GM23338 (cell line): ENCODE measurements around the gene RAB25. TPM values are rescaled to one million over a fixed set of nuclear protein-coding genes. Genes with fewer than 3 reads are reported as not detected.
A peak's percentile ranks its signal among the peaks of the same experiment; 100 is the strongest.

Source experiments
- ATAC-seq: fragments of 200-7000 bp; cut with Tn5 transposase; 3 replicates; pipeline ENCODE4 v1.9.1; 2020
- DNase-seq: peaks from one replicate; pipeline ENCODE4 v3.0.0-alpha.2; 2015; ENCODE audit warnings: low spot score
- H2AFZ ChIP-seq: fragments of 200-600 bp; sonication (generic); 2 replicates; pipeline ENCODE4 v1.8.0; 2016; ENCODE audit warnings: antibody characterized with exemption, mild to moderate bottlenecking, moderate library complexity
- H3F3A ChIP-seq: fragments of 200-600 bp; sonication (generic); replicated peaks from 2 replicates; pipeline ENCODE4 v1.8.0; 2017; ENCODE audit warnings: antibody characterized with exemption, mixed run types, low read depth
- H3K27ac ChIP-seq: fragments of 200-600 bp; sonication (generic); 2 replicates; pipeline ENCODE4 v1.6.1; 2016; ENCODE audit warnings: low read depth
- H3K27me3 ChIP-seq: fragments of 200-600 bp; sonication (generic); 2 replicates; pipeline ENCODE4 v1.8.0; 2016; ENCODE audit warnings: mild to moderate bottlenecking, mixed run types, moderate library complexity; ENCODE audit not compliant: insufficient read depth
- H3K36me3 ChIP-seq: fragments of 200-600 bp; sonication (generic); 2 replicates; pipeline ENCODE4 v1.8.0; 2016; ENCODE audit warnings: mild to moderate bottlenecking; ENCODE audit not compliant: insufficient read depth
- H3K4me1 ChIP-seq: fragments of 200-600 bp; sonication (generic); 2 replicates; pipeline ENCODE4 v1.8.0; 2016; ENCODE audit warnings: mild to moderate bottlenecking, moderate library complexity; ENCODE audit not compliant: insufficient read depth
- H3K4me2 ChIP-seq: fragments of 200-600 bp; sonication (generic); 2 replicates; pipeline ENCODE4 v1.7.1; 2017; ENCODE audit warnings: mixed run types
- H3K4me3 ChIP-seq: fragments of 200-600 bp; sonication (generic); 2 replicates; pipeline ENCODE4 v1.6.1; 2016; ENCODE audit warnings: mixed run types
- H3K79me2 ChIP-seq: fragments of 200-600 bp; sonication (generic); replicated peaks from 2 replicates; pipeline ENCODE4 v1.8.0; 2017; ENCODE audit warnings: mild to moderate bottlenecking; ENCODE audit not compliant: insufficient read depth
- H3K9me2 ChIP-seq: fragments of 200-600 bp; sonication (generic); 2 replicates; pipeline ENCODE4 v1.8.0; 2017; ENCODE audit not compliant: insufficient read depth
- H4K20me1 ChIP-seq: fragments of 200-600 bp; sonication (generic); replicated peaks from 2 replicates; pipeline ENCODE4 v1.8.0; 2017; ENCODE audit warnings: mild to moderate bottlenecking; ENCODE audit not compliant: insufficient read depth
- H3K27ac Mint-ChIP-seq: 2 replicates; pipeline ENCODE4 v1.8.0; 2020; ENCODE audit warnings: inconsistent platforms, mild to moderate bottlenecking, moderate library complexity, mixed read lengths
- H3K27me3 Mint-ChIP-seq: 3 replicates; pipeline ENCODE4 v1.8.0; 2022; ENCODE audit warnings: low read depth, mild to moderate bottlenecking, moderate library complexity, mixed read lengths, inconsistent platforms; ENCODE audit not compliant: insufficient read depth, poor library complexity
- H3K36me3 Mint-ChIP-seq: 3 replicates; pipeline ENCODE4 v1.8.0; 2021; ENCODE audit warnings: low read depth, mild to moderate bottlenecking, inconsistent platforms, moderate library complexity, mixed read lengths
- H3K4me1 Mint-ChIP-seq: 3 replicates; pipeline ENCODE4 v1.8.0; 2020; ENCODE audit warnings: mild to moderate bottlenecking, inconsistent platforms, mixed read lengths
- H3K4me3 Mint-ChIP-seq: 3 replicates; pipeline ENCODE4 v1.8.0; 2021; ENCODE audit warnings: moderate library complexity, mild to moderate bottlenecking, inconsistent platforms, mixed read lengths
- H3K9me3 Mint-ChIP-seq: 3 replicates; pipeline ENCODE4 v1.8.0; 2020; ENCODE audit warnings: moderate library complexity, mild to moderate bottlenecking, inconsistent platforms, mixed read lengths
- CREB1 ChIP-seq: fragments of 250-450 bp; sonication (Bioruptor Pico); IDR thresholded peaks from 2 replicates; pipeline ENCODE4 v1.5.0; 2020; ENCODE audit warnings: low read depth, mild to moderate bottlenecking, moderate library complexity
- EZH2 ChIP-seq: fragments of 200-600 bp; sonication (generic); IDR thresholded peaks from one replicate; pipeline ENCODE4 v1.8.0; 2017; ENCODE audit warnings: antibody characterized with exemption, mild to moderate bottlenecking, low read depth; ENCODE audit not compliant: unreplicated experiment
- EZH2phosphoT487 ChIP-seq: fragments of 200-600 bp; sonication (generic); IDR thresholded peaks from one replicate; pipeline ENCODE4 v1.8.1; 2018; ENCODE audit warnings: antibody characterized with exemption; ENCODE audit not compliant: unreplicated experiment
- JUNB ChIP-seq: IDR thresholded peaks from one replicate; pipeline ENCODE4 v1.6.1; 2016; ENCODE audit warnings: antibody characterized with exemption; ENCODE audit not compliant: unreplicated experiment
- NANOG ChIP-seq: IDR thresholded peaks from 2 replicates; pipeline ENCODE4 v1.6.1; 2016; ENCODE audit warnings: antibody characterized with exemption, borderline replicate concordance
- POLR2AphosphoS5 ChIP-seq: IDR thresholded peaks from 2 replicates; pipeline ENCODE4 v1.6.1; 2016; ENCODE audit warnings: antibody characterized with exemption, low read depth
- STAT1 ChIP-seq: IDR thresholded peaks from one replicate; pipeline ENCODE4 v1.6.1; 2016; ENCODE audit warnings: antibody characterized with exemption; ENCODE audit not compliant: unreplicated experiment
- ZNF114 ChIP-seq: fragments of 250-450 bp; sonication (Bioruptor Pico); IDR thresholded peaks from 2 replicates; pipeline ENCODE4 v1.5.0; 2020; ENCODE audit warnings: mild to moderate bottlenecking, moderate library complexity
- ZNF331 ChIP-seq: fragments of 250-450 bp; sonication (Bioruptor Pico); IDR thresholded peaks from 2 replicates; pipeline ENCODE4 v1.5.0; 2020; ENCODE audit warnings: low read depth, mild to moderate bottlenecking, moderate library complexity
- polyA plus RNA-seq: library from polyadenylated mRNA; unstranded; fragments of >200 nt; fragmentation: Nextera tagmentation; extraction: Ambion mirVana; gene quantifications from 2 replicates; pipeline ENCODE4 v1.2.1, GENCODE V29; 2016
- total RNA-seq: library from RNA; depleted of rRNA; stranded (reverse); fragments of >200 nt; shearing (Covaris generic); gene quantifications from 2 replicates; pipeline ENCODE4 v1.2.3, GENCODE V29; 2014
- TF ChIP-seq, protein P1 (sequence below): IDR thresholded peaks from one replicate; pipeline ENCODE4 v1.6.1; 2018; ENCODE audit warnings: antibody characterized with exemption; ENCODE audit not compliant: unreplicated experiment
- TF ChIP-seq, protein P2 (sequence below): IDR thresholded peaks from 2 replicates; pipeline ENCODE4 v1.6.1; 2016; ENCODE audit warnings: antibody characterized with exemption
- TF ChIP-seq, protein P3 (sequence below): fragments of 250-450 bp; sonication (Bioruptor Pico); IDR thresholded peaks from 2 replicates; pipeline ENCODE4 v1.5.0; 2020; ENCODE audit warnings: mild to moderate bottlenecking, moderate library complexity
- TF ChIP-seq, protein P4 (sequence below), 2 experiments: fragments of 200-600 bp in 1 of 2; sonication (generic) in 1 of 2; conservative IDR thresholded peaks; 2 replicates each; pipeline versions ENCODE4 v1.5.1 to v1.6.1; 2016 to 2017; ENCODE audit warnings: antibody characterized with exemption in 2 of 2, low read depth in 2 of 2, mild to moderate bottlenecking in 2 of 2, moderate library complexity in 1 of 2

The RAB25 gene
- total and polyA plus RNA-seq, 2 experiments from 2014 or later = 30.0 to 42.7 TPM

DNA sequence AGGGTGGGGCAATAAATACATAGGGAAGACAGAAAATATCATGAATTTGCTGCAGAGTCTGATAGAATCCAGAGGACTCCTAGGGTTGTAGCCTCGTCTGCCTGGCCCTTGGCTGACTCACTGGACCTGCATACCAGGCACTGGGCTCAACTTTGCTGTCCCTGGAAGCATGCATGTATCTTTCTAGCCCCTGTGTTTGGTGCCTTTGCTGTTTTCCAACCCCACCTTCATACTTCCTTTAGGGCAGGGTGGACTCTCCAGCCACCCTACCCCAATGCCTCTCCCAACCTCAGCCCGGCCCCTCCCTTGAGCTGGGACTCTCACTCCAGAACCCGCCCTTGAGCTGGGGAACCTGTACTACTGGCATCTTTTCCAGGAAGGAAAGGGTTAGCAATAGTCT lies 1.2 kb downstream of the RAB25 start:
- peaks cover 14% of the 10 kb centered on the region for H3K27me3 Mint-ChIP-seq
- no peak for ATAC-seq
- H3F3A ChIP-seq = peaks cover 28% of the 10 kb centered on the region; the same call in 1 of the 2 replicates
- no peak overlapping the region for H3K27ac Mint-ChIP-seq
- no peaks in the 10 kb centered on the region for H3K9me3 Mint-ChIP-seq
- H3K36me3 Mint-ChIP-seq = peaks cover 22% of the 10 kb centered on the region
- no peak for DNase-seq
- peak overlapping the region; percentile 85 for H3K4me2 ChIP-seq
- peaks cover 7% of the 10 kb centered on the region; the same call in 1 of the 2 replicates for H3K27me3 ChIP-seq
- H3K27ac ChIP-seq = no peak overlapping the region
- TF ChIP-seq, protein P1, sequence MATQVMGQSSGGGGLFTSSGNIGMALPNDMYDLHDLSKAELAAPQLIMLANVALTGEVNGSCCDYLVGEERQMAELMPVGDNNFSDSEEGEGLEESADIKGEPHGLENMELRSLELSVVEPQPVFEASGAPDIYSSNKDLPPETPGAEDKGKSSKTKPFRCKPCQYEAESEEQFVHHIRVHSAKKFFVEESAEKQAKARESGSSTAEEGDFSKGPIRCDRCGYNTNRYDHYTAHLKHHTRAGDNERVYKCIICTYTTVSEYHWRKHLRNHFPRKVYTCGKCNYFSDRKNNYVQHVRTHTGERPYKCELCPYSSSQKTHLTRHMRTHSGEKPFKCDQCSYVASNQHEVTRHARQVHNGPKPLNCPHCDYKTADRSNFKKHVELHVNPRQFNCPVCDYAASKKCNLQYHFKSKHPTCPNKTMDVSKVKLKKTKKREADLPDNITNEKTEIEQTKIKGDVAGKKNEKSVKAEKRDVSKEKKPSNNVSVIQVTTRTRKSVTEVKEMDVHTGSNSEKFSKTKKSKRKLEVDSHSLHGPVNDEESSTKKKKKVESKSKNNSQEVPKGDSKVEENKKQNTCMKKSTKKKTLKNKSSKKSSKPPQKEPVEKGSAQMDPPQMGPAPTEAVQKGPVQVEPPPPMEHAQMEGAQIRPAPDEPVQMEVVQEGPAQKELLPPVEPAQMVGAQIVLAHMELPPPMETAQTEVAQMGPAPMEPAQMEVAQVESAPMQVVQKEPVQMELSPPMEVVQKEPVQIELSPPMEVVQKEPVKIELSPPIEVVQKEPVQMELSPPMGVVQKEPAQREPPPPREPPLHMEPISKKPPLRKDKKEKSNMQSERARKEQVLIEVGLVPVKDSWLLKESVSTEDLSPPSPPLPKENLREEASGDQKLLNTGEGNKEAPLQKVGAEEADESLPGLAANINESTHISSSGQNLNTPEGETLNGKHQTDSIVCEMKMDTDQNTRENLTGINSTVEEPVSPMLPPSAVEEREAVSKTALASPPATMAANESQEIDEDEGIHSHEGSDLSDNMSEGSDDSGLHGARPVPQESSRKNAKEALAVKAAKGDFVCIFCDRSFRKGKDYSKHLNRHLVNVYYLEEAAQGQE = no peak
- TF ChIP-seq ZNF114 (CRISPR knock-in tag) = no peak
- no peak for TF ChIP-seq POLR2AphosphoS5
- TF ChIP-seq JUNB = no peak
- no peak for TF ChIP-seq STAT1
- TF ChIP-seq NANOG = no peak
- TF ChIP-seq, protein P2, sequence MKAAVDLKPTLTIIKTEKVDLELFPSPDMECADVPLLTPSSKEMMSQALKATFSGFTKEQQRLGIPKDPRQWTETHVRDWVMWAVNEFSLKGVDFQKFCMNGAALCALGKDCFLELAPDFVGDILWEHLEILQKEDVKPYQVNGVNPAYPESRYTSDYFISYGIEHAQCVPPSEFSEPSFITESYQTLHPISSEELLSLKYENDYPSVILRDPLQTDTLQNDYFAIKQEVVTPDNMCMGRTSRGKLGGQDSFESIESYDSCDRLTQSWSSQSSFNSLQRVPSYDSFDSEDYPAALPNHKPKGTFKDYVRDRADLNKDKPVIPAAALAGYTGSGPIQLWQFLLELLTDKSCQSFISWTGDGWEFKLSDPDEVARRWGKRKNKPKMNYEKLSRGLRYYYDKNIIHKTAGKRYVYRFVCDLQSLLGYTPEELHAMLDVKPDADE = no peak
- no peak for TF ChIP-seq CREB1 (CRISPR knock-in tag)
- TF ChIP-seq EZH2 = no peak
- TF ChIP-seq, protein P3, sequence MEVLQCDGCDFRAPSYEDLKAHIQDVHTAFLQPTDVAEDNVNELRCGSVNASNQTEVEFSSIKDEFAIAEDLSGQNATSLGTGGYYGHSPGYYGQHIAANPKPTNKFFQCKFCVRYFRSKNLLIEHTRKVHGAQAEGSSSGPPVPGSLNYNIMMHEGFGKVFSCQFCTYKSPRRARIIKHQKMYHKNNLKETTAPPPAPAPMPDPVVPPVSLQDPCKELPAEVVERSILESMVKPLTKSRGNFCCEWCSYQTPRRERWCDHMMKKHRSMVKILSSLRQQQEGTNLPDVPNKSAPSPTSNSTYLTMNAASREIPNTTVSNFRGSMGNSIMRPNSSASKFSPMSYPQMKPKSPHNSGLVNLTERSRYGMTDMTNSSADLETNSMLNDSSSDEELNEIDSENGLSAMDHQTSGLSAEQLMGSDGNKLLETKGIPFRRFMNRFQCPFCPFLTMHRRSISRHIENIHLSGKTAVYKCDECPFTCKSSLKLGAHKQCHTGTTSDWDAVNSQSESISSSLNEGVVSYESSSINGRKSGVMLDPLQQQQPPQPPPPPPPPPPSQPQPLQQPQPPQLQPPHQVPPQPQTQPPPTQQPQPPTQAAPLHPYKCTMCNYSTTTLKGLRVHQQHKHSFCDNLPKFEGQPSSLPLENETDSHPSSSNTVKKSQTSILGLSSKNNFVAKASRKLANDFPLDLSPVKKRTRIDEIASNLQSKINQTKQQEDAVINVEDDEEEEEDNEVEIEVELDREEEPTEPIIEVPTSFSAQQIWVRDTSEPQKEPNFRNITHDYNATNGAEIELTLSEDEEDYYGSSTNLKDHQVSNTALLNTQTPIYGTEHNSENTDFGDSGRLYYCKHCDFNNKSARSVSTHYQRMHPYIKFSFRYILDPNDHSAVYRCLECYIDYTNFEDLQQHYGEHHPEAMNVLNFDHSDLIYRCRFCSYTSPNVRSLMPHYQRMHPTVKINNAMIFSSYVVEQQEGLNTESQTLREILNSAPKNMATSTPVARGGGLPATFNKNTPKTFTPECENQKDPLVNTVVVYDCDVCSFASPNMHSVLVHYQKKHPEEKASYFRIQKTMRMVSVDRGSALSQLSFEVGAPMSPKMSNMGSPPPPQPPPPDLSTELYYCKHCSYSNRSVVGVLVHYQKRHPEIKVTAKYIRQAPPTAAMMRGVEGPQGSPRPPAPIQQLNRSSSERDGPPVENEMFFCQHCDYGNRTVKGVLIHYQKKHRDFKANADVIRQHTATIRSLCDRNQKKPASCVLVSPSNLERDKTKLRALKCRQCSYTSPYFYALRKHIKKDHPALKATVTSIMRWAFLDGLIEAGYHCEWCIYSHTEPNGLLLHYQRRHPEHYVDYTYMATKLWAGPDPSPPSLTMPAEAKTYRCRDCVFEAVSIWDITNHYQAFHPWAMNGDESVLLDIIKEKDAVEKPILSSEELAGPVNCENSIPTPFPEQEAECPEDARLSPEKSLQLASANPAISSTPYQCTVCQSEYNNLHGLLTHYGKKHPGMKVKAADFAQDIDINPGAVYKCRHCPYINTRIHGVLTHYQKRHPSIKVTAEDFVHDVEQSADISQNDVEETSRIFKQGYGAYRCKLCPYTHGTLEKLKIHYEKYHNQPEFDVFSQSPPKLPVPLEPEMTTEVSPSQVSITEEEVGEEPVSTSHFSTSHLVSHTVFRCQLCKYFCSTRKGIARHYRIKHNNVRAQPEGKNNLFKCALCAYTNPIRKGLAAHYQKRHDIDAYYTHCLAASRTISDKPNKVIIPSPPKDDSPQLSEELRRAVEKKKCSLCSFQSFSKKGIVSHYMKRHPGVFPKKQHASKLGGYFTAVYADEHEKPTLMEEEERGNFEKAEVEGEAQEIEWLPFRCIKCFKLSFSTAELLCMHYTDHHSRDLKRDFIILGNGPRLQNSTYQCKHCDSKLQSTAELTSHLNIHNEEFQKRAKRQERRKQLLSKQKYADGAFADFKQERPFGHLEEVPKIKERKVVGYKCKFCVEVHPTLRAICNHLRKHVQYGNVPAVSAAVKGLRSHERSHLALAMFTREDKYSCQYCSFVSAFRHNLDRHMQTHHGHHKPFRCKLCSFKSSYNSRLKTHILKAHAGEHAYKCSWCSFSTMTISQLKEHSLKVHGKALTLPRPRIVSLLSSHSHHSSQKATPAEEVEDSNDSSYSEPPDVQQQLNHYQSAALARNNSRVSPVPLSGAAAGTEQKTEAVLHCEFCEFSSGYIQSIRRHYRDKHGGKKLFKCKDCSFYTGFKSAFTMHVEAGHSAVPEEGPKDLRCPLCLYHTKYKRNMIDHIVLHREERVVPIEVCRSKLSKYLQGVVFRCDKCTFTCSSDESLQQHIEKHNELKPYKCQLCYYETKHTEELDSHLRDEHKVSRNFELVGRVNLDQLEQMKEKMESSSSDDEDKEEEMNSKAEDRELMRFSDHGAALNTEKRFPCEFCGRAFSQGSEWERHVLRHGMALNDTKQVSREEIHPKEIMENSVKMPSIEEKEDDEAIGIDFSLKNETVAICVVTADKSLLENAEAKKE (CRISPR knock-in tag) = no peak
- TF ChIP-seq, protein P4, sequence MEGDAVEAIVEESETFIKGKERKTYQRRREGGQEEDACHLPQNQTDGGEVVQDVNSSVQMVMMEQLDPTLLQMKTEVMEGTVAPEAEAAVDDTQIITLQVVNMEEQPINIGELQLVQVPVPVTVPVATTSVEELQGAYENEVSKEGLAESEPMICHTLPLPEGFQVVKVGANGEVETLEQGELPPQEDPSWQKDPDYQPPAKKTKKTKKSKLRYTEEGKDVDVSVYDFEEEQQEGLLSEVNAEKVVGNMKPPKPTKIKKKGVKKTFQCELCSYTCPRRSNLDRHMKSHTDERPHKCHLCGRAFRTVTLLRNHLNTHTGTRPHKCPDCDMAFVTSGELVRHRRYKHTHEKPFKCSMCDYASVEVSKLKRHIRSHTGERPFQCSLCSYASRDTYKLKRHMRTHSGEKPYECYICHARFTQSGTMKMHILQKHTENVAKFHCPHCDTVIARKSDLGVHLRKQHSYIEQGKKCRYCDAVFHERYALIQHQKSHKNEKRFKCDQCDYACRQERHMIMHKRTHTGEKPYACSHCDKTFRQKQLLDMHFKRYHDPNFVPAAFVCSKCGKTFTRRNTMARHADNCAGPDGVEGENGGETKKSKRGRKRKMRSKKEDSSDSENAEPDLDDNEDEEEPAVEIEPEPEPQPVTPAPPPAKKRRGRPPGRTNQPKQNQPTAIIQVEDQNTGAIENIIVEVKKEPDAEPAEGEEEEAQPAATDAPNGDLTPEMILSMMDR (conservative IDR thresholded peaks at IDR 0.05; ENCODE audit: low read depth in 2 of 2) = no peak
- no peak for TF ChIP-seq ZNF331 (CRISPR knock-in tag)
- no peak for TF ChIP-seq EZH2phosphoT487
- peaks cover 46% of the 10 kb centered on the region for H3K4me1 Mint-ChIP-seq
- 0 out of 2 replicates have a peak, but pooled peaks cover 4% of the 10 kb centered on the region for H3K79me2 ChIP-seq
- peaks cover 11% of the 10 kb centered on the region for H4K20me1 ChIP-seq
- peak overlapping the region; percentile 88 for H3K4me3 Mint-ChIP-seq
- H2AFZ ChIP-seq = no peak overlapping the region
- H3K36me3 ChIP-seq = no peaks in the 10 kb centered on the region
- peak overlapping the region; percentile 59 for H3K4me3 ChIP-seq
- no peaks in the 10 kb centered on the region for H3K9me2 ChIP-seq
- peaks cover 20% of the 10 kb centered on the region for H3K4me1 ChIP-seq
